WTC11 (cell line): ENCODE data around the gene TPRKB.

Experiments used
- AR ChIP-seq: fragments of 250-450 bp; sonication (Bioruptor Pico); IDR thresholded peaks from 2 replicates; pipeline ENCODE4 v1.9.0; 2021; ENCODE audit warnings: mild to moderate bottlenecking
- ATF2 ChIP-seq: sonication (generic); formaldehyde crosslinking; IDR thresholded peaks from 2 replicates; pipeline ENCODE4 v1.8.1; 2022; ENCODE audit warnings: low read depth, missing genetic modification reagents, borderline replicate concordance
- CREB1 ChIP-seq: sonication (generic); formaldehyde crosslinking; IDR thresholded peaks from 2 replicates; pipeline ENCODE4 v1.8.0; 2023; ENCODE audit warnings: mild to moderate bottlenecking, missing genetic modification reagents
- CREM ChIP-seq: sonication (generic); formaldehyde crosslinking; IDR thresholded peaks from 2 replicates; pipeline ENCODE4 v1.8.1; 2022; ENCODE audit warnings: mild to moderate bottlenecking, missing genetic modification reagents, moderate library complexity
- CTCF ChIP-seq: fragments of 200-600 bp; IDR thresholded peaks from 2 replicates; pipeline ENCODE4 v1.8.0; 2022; ENCODE audit warnings: antibody characterized with exemption
- ELF4 ChIP-seq: sonication (generic); formaldehyde crosslinking; IDR thresholded peaks from 2 replicates; pipeline ENCODE4 v1.8.1; 2022; ENCODE audit warnings: low read depth, mild to moderate bottlenecking, moderate library complexity, missing genetic modification reagents
- GTF2I ChIP-seq: fragments of 250-450 bp; sonication (Bioruptor Pico); conservative IDR thresholded peaks from 2 replicates; pipeline ENCODE4 v1.4.0; 2021; ENCODE audit warnings: mild to moderate bottlenecking
- IRF1 ChIP-seq: sonication (generic); formaldehyde crosslinking; IDR thresholded peaks from 2 replicates; pipeline ENCODE4 v1.8.0; 2023; ENCODE audit warnings: missing genetic modification reagents
- NFE2L1 ChIP-seq: sonication (generic); formaldehyde crosslinking; IDR thresholded peaks from 2 replicates; pipeline ENCODE4 v1.8.1; 2023; ENCODE audit warnings: missing genetic modification reagents
- TP53 ChIP-seq: sonication (generic); formaldehyde crosslinking; IDR thresholded peaks from 2 replicates; pipeline ENCODE4 v1.8.1; 2023; ENCODE audit warnings: mild to moderate bottlenecking, missing genetic modification reagents

GRCh38 chr2:73762571-73762970 is 25.4 kb upstream of the TPRKB start:
- no peak for TF ChIP-seq CTCF
- TF ChIP-seq ATF2 (CRISPR knock-in tag), result no peak
- no peak for TF ChIP-seq TP53
- TF ChIP-seq IRF1, result no peak
- no peak for TF ChIP-seq ELF4 (CRISPR knock-in tag)
- no peak for TF ChIP-seq GTF2I (CRISPR knock-in tag)
- no peak for TF ChIP-seq CREB1 (CRISPR knock-in tag)
- no peak for TF ChIP-seq AR (CRISPR knock-in tag)
- no peak for TF ChIP-seq NFE2L1 (CRISPR knock-in tag)
- TF ChIP-seq CREM (CRISPR knock-in tag), result no peak
